Effector CD4-positive, alpha-beta T cell (primary cell): ENCODE data around the gene ERO1B.

Experiments
- DNase-seq: peaks from one replicate; pipeline ENCODE4 v3.0.0-alpha.2; 2020

Gene ERO1B

DNA sequence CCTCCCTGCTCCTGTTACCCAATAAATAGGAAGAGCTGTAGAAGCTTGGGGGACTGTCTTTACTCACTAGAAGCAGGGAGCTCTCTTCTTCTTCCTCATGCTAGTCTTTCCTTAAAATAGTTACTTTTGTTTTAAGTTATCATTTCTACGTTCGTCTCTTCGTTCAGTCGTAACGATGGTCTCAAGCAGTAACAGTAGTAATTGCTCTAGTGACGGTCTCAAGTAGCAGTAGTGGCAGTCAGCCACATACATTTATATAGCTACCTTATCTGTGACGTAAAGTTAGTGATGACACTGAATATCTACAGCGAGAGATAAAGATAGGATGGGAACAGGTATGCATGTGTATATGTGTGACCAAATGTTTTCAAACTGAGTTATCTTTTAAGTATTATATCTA, 15.4 kb upstream of the ERO1B start:
- DNase-seq, result no peak

DNA sequence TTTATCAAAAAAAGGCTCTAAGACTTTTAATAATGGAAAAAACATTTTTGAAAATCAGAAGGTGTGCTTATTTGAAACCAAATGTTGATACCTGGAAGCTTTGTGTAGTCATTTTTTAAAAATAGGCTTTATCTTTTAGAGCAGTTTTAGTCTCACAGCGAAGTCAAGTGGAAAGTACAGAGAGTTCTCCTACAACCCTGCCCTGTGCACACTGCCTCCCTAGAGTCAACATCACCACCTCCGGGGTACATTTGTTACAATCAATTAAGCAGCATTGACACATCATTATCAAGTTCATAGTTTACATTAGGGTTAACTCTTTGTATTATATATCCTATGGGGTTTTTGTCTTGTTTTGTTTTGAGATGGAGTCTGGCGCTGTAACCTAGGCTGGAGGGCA, 10.7 kb upstream of the ERO1B start:
- DNase-seq, result no peak

DNA sequence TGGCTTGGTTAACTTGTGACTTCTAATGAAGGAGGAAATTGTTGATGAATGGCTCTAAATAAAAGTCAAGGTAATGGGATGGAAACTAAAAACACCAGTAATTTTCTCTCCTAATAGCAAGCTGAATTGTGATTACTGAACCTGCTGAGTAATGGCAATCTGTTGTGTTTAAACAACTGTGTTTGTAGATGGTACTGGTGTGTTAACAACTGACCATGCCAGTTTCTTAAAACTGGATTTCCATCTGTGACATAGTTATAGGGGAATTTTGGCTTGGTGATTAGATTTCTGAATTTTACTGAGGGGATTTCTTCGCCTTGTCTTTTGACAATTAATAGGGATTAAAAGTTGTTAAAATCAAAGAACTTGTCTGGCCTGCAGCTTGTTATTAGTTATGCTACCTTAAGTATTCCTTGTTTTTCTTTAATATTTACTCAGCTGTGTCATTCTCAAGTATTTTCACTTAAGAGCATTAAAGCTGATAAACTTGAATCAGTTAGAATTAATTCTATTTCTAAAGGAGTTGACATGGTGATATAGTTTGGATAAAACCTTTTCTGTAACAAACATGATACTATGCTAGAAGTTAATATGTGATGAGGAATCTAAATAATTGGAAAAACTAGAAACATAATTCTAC, 7.9 kb upstream of the ERO1B start:
- no peak for DNase-seq

DNA sequence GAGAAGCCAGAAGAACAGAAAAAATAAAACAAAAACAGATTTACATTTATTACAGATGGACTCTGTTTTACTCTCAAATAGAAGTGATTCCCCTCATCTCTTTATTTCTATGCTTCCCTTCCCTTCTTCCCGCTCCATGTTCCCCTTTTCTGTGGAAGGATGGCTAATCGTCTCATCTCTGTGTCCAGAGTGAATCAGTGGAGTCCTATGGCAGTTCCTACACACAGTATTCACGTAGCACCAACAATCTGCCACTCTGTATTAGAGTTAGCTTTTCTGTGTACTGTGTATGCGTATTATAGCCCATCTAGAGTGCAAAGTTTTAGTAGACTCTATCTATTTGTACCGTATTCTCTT, 6.8 kb upstream of the ERO1B start:
- DNase-seq, result no peak

DNA sequence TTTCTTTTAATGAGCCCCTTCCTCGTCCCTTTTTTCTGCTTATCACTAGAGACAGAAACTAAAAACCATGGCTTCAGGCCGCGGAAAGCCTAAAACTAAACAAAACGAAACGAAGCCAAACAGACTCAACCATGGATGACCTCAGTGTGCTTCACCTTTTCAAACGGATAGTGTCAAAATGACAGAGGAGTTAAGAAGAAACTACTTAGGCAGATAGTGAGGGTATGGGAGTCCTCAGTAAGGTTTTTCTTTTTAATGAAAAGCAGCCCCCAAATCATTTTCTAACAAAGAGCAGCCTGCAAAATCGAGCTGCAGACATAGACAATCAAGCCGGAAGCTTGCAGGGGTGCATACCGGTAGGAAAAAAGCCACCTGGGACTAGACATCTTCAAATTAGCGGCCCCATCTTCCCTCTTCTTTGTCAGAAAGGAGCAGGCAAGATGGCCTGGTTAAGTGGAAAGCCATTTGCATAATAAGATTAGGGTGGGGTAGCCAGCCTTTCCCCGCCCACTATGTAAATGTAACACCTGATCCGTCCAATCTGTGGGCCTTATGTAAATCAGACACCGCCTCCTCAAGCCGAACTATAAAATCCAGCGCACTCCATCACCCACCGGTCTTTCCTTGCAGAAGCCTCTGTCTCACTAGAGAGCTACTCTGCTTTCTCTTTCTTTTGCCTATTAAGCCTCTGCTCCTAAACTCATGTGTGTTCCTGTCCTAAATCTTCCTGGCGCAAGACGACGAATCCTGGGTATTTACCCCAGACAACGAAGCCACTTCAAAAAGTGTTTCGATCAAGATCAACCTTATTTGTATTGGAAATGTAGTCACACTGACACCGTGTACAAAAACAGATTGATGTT, 6.2 kb upstream of the ERO1B start:
- no peak for DNase-seq

DNA sequence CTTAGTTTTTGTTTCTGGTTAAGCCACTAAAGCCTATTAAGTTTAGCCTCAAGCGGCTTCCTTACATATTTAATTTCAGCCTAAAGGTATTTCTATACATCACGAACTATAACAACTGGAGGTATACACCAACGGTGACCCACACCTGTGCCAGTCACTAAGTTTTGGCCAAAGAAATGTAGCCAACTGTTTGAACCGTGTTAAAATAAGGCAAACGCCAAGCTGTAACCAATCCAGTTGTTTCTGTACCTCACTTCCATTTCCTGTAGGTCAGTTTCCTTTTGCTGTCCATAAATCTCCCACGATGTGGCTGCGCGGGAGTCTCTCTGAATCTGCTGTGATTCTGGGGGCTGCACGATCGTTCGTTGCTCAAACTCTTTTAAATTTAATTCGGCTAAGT, 5.6 kb upstream of the ERO1B start:
- no peak for DNase-seq

DNA sequence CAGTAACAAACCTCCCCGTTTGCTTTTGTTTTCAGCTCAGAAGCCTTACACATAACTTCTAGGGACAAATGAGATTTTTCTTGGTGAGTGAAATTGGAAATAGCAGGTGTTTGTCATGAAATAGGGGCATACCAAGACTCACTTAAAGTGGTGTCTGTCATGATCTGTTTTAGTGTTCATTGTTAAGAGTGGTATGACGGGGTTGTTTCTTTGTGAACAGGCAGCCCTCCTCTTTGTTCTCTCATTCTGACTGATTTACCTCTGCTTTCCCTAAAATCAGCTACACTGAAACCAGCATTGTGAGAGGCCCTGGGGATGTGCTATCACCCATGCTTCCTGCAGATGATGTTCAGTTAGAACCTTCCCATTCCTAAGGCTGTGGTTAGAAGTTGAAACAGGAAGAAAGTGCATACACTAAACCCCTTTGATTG, 2.5 kb upstream of the ERO1B start:
- DNase-seq, result no peak

DNA sequence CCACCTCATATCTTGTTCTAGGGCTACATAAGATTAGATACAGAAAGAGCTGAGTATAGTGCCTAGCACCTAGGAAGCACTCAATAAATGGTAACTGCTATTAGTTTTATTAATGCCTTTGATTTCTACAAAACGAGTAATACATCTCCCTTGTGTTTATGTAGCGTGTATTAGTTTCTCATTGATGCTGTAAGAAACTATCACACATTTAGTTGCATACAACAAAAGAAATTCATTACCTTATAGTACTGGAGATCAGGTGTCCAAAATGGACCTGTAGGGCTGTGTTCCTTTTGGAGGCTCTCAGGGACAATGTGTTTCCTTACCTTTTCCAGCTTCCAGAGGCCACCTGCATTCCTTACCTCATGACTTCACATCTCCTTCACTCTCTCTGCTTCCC, 961 bp upstream of the ERO1B start:
- DNase-seq, result no peak

DNA sequence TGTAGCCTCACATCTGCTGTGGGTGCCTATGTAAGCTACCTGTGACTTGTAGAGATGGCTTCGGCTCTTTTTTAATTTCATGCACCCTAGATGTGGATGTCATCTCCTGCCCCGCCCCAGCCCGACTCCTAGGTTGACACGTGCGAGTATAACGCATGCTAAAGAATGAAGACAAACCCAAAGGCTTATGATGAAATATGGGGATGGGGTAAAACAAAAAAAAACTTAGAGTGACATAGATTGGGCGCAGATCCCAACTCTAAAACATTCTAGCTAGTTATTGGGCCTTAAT, 613 bp upstream of the ERO1B start:
- peak; percentile 45 for DNase-seq

DNA sequence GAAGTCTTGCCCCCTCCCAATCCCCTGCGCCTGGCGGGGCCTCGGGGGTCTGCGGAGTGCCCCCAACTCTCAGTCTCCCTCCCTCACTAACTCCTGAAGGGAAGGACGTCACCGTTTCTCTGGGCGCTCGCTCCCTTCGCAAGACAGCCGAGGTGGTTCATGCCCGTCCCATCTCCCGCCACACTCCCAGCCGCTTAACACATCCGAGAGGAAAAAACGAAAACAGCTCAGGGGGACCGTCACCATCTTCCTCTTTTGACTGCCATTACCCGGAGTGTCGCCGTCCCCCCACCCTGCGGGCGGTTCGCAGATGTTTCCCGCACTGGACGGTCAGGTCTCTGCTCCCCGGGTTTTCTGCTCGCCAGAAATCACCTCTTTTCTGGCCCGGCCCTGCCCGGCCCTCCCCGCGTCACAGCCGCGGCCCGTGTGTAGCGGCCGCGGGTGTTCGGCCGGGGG, 532 bp downstream of the ERO1B start:
- peak; percentile 8 for DNase-seq

DNA sequence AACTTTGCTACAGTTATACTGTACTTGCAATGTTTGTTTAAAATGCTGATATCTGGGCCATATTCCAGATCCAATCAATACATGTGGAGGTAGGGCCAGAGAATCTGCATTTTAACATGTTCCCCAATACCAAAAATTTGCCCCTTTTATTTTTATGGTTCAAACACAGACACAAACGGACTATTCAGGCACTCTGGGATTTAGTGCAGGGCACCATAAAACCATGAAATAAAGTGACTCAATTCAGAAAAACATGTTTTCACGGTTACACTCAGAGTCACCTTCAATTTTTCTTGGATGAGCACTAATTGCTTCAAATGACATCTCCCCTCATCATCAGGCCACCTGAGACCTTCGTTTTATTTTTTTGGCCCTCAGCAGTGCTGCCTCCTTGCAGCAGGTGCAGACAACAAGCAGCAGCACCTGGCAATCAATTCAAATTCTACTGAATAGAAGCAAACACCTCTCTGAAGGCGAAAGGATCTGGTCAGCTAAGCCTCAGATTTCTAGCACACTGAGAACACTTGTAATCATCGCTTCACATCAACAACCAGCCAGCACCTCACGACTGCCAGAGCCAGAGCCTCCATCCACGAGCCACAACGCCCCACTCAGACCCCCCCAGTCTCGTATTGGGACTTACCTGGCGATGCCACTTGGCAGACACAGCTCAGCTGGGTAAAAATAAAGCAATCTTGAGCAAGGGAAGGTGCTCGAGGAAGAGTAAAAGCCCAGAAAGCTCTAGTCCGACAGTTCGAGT, 1.1 kb downstream of the ERO1B start:
- peak; percentile 18 for DNase-seq

DNA sequence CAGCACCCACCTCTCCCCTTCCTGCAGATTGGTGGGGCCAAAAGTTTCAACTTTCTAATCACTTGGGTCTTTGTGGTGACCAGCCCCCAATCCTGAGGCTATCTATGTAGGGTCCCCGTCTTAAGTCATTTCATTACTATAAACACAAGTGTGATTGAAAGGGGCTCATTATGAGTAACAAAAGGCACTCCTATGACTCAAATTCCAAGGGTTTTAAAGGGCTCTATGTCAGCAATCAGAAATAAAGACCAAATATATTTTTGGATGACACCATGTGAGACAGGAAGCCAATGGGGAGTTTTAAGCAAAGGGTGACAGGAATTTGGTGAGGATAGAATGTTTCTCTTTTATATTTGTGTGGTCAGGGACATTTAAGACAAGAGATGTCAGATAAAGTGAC, 6.2 kb downstream of the ERO1B start:
- no peak for DNase-seq

DNA sequence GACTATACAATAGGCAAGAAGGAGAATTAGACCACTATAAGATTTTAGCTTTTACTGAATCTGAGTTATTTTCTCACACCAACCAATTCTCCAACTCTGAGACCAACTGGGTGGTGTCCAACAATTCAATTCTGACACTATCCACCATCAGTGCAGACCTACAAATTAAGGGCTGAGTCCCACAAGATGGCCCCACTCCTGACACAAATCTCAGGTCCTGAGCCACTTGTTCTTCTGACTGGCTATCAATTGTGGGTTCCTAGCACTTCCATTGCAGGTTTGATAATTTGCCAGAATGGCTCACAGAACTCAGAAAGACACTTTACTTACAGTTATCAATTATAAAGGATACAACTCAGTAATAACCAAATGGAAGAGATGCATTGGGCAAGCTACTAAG, 6.7 kb downstream of the ERO1B start:
- DNase-seq, result no peak

DNA sequence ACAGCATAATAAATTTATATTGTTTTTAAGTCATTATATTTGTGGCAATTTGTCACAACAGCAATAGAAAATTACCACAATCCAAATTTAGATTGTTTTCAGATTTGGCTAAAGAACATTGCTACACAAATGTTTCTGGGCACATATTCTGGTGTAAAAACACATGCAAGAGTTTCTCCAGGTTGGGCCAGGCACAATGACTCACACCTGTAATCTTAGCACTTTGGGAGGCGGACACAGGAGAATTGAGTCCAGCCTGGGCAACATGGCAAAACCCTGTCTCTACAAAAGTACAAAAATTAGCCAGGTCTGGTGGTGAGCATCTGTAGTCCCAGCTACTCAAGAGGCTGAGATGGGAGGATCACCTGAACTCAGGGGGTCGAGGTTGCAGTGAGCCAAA, 8.4 kb downstream of the ERO1B start:
- DNase-seq, result no peak

DNA sequence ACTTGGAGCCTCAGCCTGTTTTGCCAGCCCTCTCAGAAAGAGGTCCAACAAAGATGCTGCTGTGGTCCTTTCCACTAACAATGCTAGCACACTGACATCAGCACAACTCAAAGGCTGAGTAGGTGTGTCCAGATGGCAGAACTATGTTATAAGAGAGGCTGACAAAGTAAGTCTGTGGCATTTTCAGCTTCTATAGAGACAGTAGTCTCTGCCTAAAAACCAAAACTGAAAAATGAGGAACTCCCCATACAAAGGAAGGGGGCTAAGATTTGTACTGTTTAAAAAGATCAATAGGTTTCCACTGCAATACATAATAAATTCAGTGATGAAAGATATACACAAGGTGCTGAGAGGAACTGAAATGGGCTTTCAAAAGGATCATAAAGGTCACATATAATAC, 12.3 kb downstream of the ERO1B start:
- no peak for DNase-seq

DNA sequence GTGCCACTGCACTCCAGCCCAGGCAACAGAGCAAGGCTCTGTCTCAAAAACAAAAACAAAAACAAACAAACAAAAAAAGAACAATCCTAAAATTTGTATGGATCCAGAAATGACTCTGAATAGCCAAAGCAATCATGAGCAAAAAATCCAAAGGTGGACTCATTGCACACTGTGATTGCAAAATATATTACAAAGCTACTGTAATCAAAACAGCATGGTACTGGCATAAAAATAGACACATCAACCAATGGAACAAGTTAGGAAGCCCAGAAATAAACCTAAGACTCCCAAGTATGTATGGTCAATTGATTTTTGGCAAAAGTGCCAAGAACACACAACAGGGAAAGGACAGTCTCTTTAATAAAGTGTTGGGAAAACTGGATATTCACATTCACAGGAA, 19.9 kb downstream of the ERO1B start:
- no peak for DNase-seq

DNA sequence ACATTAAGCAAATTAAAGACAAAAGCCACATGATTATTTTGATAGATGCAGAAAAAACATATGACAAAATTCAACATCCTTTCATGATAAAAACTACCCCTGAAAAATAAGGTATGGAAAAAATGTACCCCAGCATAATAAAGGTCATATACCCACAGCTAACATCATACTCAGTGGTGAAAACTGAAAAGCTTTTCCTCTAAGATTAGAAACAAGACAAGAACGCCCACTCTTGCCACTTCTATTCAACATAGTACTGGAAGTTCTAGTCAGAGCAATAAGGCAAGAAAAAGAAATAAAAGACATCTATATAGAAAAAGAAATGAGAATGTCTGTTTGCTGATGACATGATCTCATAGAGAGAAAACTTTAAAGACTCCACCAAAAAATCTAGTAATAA, 20.7 kb downstream of the ERO1B start:
- DNase-seq, result no peak

DNA sequence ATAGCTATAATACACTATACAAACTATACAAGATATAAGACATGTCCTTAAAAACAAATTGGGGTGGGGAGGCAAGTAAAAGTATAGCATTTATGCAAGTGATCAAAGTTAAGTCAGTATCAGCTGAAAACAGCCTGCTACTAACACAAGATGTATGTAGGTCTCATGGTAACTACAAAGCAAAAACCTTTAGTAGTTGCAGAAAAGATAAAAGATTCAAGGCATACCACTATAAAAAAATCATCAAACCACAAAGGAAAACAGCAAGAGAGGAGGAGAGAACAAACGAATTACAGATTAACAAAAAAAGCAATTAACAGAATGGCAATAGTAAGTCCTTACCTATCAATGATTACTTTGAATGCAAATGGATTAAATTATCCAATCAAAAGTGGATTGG, 22.7 kb downstream of the ERO1B start:
- no peak for DNase-seq

DNA sequence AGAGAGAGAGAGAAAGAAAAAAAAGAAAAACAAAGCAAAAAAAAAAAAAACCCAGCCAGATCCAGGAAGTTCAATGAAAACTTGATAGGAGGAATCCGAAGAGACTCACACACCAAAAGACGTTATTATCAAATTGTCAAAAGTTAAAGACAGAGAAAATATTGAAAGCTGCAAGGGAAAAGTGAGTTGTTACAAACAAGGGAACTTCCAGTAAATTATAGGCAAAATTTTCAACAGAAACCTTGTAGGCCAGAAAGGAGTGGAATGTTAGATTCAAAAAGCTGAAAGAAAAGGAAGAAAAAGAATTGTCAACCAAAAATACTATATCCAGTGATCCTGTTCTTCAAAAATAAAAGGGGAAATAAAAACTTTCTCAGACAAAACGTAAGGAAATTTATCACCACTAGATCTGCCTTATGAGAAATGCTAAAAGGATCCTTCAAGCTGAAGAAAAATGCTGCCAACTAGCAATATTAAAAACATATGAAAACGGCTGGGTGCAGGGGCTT, 23.6 kb downstream of the ERO1B start:
- DNase-seq, result no peak

DNA sequence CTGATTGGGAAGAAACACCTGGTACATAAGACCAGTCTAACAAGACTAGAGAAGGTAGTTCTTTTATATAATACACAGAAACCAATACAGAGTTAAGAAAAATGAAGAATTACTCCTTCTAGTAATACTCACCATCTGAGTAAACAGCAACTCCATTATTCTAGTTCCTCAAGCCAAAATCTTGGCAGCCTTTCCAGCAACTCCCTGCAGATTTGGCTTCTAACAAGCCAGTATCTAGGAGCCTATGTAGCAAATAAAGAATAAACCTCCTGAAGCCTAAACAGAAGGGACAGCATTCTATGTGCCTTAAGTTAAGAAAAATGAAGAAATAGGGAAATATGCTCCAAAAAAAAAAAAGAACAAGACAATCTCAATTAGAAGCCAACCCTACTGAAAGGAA, 24.5 kb downstream of the ERO1B start:
- no peak for DNase-seq

DNA sequence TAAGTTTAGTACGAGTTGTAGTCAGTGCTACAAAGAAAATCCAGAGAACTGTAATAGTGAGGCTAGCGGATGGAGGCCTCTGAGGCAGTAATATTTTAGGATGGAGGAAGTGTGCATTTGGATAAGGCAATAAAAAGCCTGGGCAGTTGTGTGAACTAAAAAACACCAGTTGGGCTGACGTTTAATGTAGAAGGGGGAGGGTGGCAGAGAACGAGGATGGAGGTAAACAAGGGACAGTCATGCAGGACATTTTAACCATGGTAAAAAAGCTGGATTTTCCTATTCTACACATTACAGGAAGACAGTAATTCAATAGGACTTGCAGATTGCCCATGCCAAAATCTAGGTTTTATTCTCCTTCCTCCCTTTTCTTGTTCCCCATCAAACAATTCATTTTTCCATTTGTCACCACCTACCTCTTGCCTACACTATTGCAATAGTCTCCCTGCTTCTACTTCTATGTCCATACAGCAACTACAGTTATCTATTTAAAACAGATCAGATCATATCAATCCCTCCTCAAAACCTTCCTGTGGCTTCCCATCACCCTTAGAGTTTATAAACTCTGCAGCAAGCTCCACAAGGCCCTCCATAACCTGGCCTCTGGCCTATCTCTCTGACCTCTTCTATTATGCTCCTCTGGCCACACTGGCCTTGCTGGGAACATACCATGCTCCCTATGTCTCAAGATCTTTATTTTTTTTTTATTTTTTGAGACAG, 27.7 kb downstream of the ERO1B start:
- no peak for DNase-seq

DNA sequence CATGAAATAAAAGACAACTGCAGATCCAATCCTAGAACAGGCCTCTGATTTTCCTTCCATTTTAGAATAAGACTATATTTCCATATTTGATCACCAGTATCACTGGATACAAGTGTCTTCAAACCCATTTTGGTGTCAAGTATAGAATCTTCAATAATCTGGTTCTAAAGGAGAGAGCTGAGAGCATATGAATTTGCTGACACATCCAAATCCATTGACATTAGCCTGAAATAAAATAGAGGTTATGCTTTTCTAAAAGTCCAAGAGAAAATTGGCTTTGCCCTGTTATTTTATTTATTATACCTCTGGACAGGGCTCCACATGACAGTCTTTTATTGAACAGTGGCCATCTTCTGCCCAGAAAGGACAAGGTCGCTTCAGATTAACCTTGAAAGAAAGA, 28.6 kb downstream of the ERO1B start:
- DNase-seq, result no peak

DNA sequence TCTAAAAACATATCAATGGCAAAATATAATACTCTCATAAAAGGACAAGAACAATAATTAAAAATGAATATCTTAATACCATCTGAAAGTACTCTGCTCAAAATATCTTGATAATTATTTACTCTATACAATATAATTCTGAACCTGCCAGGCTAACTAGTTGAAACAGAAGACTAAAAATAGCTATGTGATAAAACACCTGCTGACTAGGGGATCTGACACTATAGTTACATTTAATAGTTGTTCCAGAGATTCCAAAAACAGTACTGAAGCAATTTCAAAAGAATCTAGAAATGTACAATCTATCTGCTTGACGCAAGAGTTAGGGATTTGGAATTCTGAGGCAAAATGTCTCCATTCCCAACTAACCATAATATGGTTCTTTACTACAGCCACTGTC, 30.2 kb downstream of the ERO1B start:
- DNase-seq, result no peak
